Activated naive CD8-positive, alpha-beta T cell (primary cell): ENCODE results near the gene PAEP.

Experiments used
- H3K27ac Mint-ChIP-seq: one replicate; pipeline ENCODE4 v1.8.0; 2021; ENCODE audit warnings: mixed read lengths
- H3K27me3 Mint-ChIP-seq: one replicate; pipeline ENCODE4 v1.8.0; 2021; ENCODE audit warnings: mixed read lengths
- H3K36me3 Mint-ChIP-seq: one replicate; pipeline ENCODE4 v1.8.0; 2021; ENCODE audit warnings: mixed read lengths
- H3K4me1 Mint-ChIP-seq: one replicate; pipeline ENCODE4 v1.8.0; 2021; ENCODE audit warnings: low read depth, mixed read lengths
- H3K4me3 Mint-ChIP-seq: one replicate; pipeline ENCODE4 v1.8.0; 2021; ENCODE audit warnings: mild to moderate bottlenecking, mixed read lengths
- H3K9me3 Mint-ChIP-seq: one replicate; pipeline ENCODE4 v1.8.0; 2021; ENCODE audit warnings: low read depth, mixed read lengths

PAEP gene

GRCh38 chr9:135552698-135553171 lies 8.8 kb upstream of the PAEP start:
- Mint-ChIP-seq H3K36me3 (no peaks in the 10 kb centered on the region), H3K27ac (no peak overlapping the region), H3K4me1 (no peaks in the 10 kb centered on the region), H3K9me3 (no peaks in the 10 kb centered on the region), H3K27me3 (no peaks in the 10 kb centered on the region), H3K4me3 (no peak overlapping the region)

- no peak overlapping the region for H3K27ac Mint-ChIP-seq
- no peaks in the 10 kb centered on the region for H3K36me3 Mint-ChIP-seq
- H3K27me3 Mint-ChIP-seq: peaks cover 1% of the 10 kb centered on the region
- H3K4me1 Mint-ChIP-seq: no peaks in the 10 kb centered on the region
- no peaks in the 10 kb centered on the region for H3K9me3 Mint-ChIP-seq
- no peak overlapping the region for H3K4me3 Mint-ChIP-seq
Observed at GRCh38 chr9:135554718-135555117, 6.8 kb upstream of the PAEP start.

- no peaks in the 10 kb centered on the region for H3K4me1 Mint-ChIP-seq
- no peak overlapping the region for H3K27ac Mint-ChIP-seq
- H3K36me3 Mint-ChIP-seq: no peaks in the 10 kb centered on the region
- no peaks in the 10 kb centered on the region for H3K9me3 Mint-ChIP-seq
- no peak overlapping the region for H3K4me3 Mint-ChIP-seq
- H3K27me3 Mint-ChIP-seq: peaks cover 3% of the 10 kb centered on the region
Observed at GRCh38 chr9:135555203-135555602, 6.4 kb upstream of the PAEP start.

- no peaks in the 10 kb centered on the region for H3K9me3 Mint-ChIP-seq
- no peak overlapping the region for H3K27ac Mint-ChIP-seq
- H3K4me3 Mint-ChIP-seq: no peak overlapping the region
Observed at GRCh38 chr9:135555910-135556309, 5.6 kb upstream of the PAEP start.

GRCh38 chr9:135559606-135560005 lies 1.9 kb upstream of the PAEP start:
- Mint-ChIP-seq H3K27ac (no peak overlapping the region), H3K36me3 (no peaks in the 10 kb centered on the region), H3K4me1 (no peaks in the 10 kb centered on the region), H3K4me3 (no peak overlapping the region), H3K27me3 (peaks cover 7% of the 10 kb centered on the region), H3K9me3 (no peaks in the 10 kb centered on the region)

More at GRCh38 chr9:135555910-135556309, 5.6 kb upstream of the PAEP start:
- Mint-ChIP-seq H3K27me3 (peaks cover 3% of the 10 kb centered on the region), H3K4me1 (no peaks in the 10 kb centered on the region), H3K36me3 (no peaks in the 10 kb centered on the region)

GRCh38 chr9:135562235-135562745 lies 734 bp downstream of the PAEP start:
- Mint-ChIP-seq H3K27me3 (peaks cover 16% of the 10 kb centered on the region), H3K4me1 (no peaks in the 10 kb centered on the region), H3K4me3 (no peak overlapping the region), H3K27ac (no peak overlapping the region), H3K9me3 (no peaks in the 10 kb centered on the region), H3K36me3 (no peaks in the 10 kb centered on the region)

GRCh38 chr9:135563039-135563476 lies 1.5 kb downstream of the PAEP start:
- H3K36me3 Mint-ChIP-seq: no peaks in the 10 kb centered on the region

GRCh38 chr9:135563858-135564257 lies 2.3 kb downstream of the PAEP start:
- H3K4me1 Mint-ChIP-seq: no peaks in the 10 kb centered on the region
- no peaks in the 10 kb centered on the region for H3K9me3 Mint-ChIP-seq
- H3K36me3 Mint-ChIP-seq: no peaks in the 10 kb centered on the region
- no peak overlapping the region for H3K4me3 Mint-ChIP-seq
- no peak overlapping the region for H3K27ac Mint-ChIP-seq
- H3K27me3 Mint-ChIP-seq: peaks cover 16% of the 10 kb centered on the region

More at GRCh38 chr9:135563039-135563476, 1.5 kb downstream of the PAEP start:
- Mint-ChIP-seq H3K4me1 (no peaks in the 10 kb centered on the region), H3K9me3 (no peaks in the 10 kb centered on the region), H3K27ac (no peak overlapping the region), H3K4me3 (no peak overlapping the region), H3K27me3 (peaks cover 16% of the 10 kb centered on the region)

- H3K9me3 Mint-ChIP-seq: no peaks in the 10 kb centered on the region
- H3K36me3 Mint-ChIP-seq: no peaks in the 10 kb centered on the region
- no peak overlapping the region for H3K4me3 Mint-ChIP-seq
- no peak overlapping the region for H3K27ac Mint-ChIP-seq
- no peaks in the 10 kb centered on the region for H3K4me1 Mint-ChIP-seq
- peaks cover 16% of the 10 kb centered on the region for H3K27me3 Mint-ChIP-seq
Observed at GRCh38 chr9:135565141-135565628, 3.6 kb downstream of the PAEP start.

GRCh38 chr9:135565636-135566035 lies 4.1 kb downstream of the PAEP start:
- H3K4me1 Mint-ChIP-seq: no peaks in the 10 kb centered on the region

GRCh38 chr9:135566552-135566951 lies 5.0 kb downstream of the PAEP start:
- no peaks in the 10 kb centered on the region for H3K4me1 Mint-ChIP-seq
- H3K27ac Mint-ChIP-seq: no peak overlapping the region
- H3K27me3 Mint-ChIP-seq: peaks cover 16% of the 10 kb centered on the region
- no peak overlapping the region for H3K4me3 Mint-ChIP-seq
- no peaks in the 10 kb centered on the region for H3K9me3 Mint-ChIP-seq
- H3K36me3 Mint-ChIP-seq: no peaks in the 10 kb centered on the region

More at GRCh38 chr9:135565636-135566035, 4.1 kb downstream of the PAEP start:
- peaks cover 16% of the 10 kb centered on the region for H3K27me3 Mint-ChIP-seq
- H3K9me3 Mint-ChIP-seq: no peaks in the 10 kb centered on the region
- no peak overlapping the region for H3K27ac Mint-ChIP-seq
- H3K4me3 Mint-ChIP-seq: no peak overlapping the region
- H3K36me3 Mint-ChIP-seq: no peaks in the 10 kb centered on the region

- no peaks in the 10 kb centered on the region for H3K4me1 Mint-ChIP-seq
- H3K27me3 Mint-ChIP-seq: peaks cover 16% of the 10 kb centered on the region
- no peaks in the 10 kb centered on the region for H3K9me3 Mint-ChIP-seq
- H3K36me3 Mint-ChIP-seq: no peaks in the 10 kb centered on the region
- H3K27ac Mint-ChIP-seq: no peak overlapping the region
- no peak overlapping the region for H3K4me3 Mint-ChIP-seq
Observed at GRCh38 chr9:135567311-135567710, 5.8 kb downstream of the PAEP start.

- no peaks in the 10 kb centered on the region for H3K36me3 Mint-ChIP-seq
- H3K4me3 Mint-ChIP-seq: no peak overlapping the region
- H3K27ac Mint-ChIP-seq: no peak overlapping the region
- H3K27me3 Mint-ChIP-seq: peaks cover 14% of the 10 kb centered on the region
- no peaks in the 10 kb centered on the region for H3K9me3 Mint-ChIP-seq
- no peaks in the 10 kb centered on the region for H3K4me1 Mint-ChIP-seq
Observed at GRCh38 chr9:135568026-135568425, 6.5 kb downstream of the PAEP start.

GRCh38 chr9:135570456-135570855 lies 8.9 kb downstream of the PAEP start:
- Mint-ChIP-seq H3K36me3 (no peaks in the 10 kb centered on the region), H3K9me3 (no peaks in the 10 kb centered on the region), H3K27ac (no peak overlapping the region), H3K4me3 (no peak overlapping the region), H3K4me1 (no peaks in the 10 kb centered on the region), H3K27me3 (peaks cover 11% of the 10 kb centered on the region)

- peaks cover 2% of the 10 kb centered on the region for H3K27me3 Mint-ChIP-seq
- H3K4me3 Mint-ChIP-seq: no peak overlapping the region
- H3K4me1 Mint-ChIP-seq: no peaks in the 10 kb centered on the region
- no peaks in the 10 kb centered on the region for H3K36me3 Mint-ChIP-seq
- H3K9me3 Mint-ChIP-seq: no peaks in the 10 kb centered on the region
- no peak overlapping the region for H3K27ac Mint-ChIP-seq
Observed at GRCh38 chr9:135572233-135572632, 10.7 kb downstream of the PAEP start.

GRCh38 chr9:135573124-135573523 lies 11.6 kb downstream of the PAEP start:
- Mint-ChIP-seq H3K9me3 (no peaks in the 10 kb centered on the region), H3K36me3 (no peaks in the 10 kb centered on the region), H3K27me3 (peaks cover 2% of the 10 kb centered on the region), H3K4me3 (no peak overlapping the region), H3K4me1 (no peaks in the 10 kb centered on the region), H3K27ac (no peak overlapping the region)
